HG03432 (cell line): Measurements from ENCODE around the gene MAP1B.

Experiments
- ATAC-seq: cut with Tn5 transposase; IDR thresholded peaks from one replicate; pipeline ENCODE4 v1.9.1; 2021; ENCODE audit warnings: mild to moderate bottlenecking, moderate library complexity; ENCODE audit not compliant: unreplicated experiment

MAP1B gene

DNA sequence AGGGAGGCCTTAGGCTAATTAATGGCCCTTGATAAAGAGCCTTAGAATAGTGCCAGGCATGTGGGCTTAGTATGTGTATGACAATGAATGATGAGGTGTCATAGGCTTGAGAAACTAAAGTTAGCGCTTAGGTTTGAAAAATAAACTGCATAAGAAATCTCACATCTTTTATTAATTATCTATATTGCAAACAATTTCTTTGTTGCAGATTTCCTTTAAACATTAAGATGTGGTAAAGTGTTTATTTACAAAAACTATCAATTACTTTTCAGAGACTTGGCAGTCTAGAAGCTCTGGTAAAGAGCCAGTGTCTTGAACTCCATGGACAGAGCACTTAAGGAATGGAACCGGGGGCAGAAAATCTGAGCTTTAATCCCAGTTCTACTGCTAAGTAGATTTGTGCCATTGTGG is 23.1 kb downstream of the MAP1B start:
- no peak for ATAC-seq

DNA sequence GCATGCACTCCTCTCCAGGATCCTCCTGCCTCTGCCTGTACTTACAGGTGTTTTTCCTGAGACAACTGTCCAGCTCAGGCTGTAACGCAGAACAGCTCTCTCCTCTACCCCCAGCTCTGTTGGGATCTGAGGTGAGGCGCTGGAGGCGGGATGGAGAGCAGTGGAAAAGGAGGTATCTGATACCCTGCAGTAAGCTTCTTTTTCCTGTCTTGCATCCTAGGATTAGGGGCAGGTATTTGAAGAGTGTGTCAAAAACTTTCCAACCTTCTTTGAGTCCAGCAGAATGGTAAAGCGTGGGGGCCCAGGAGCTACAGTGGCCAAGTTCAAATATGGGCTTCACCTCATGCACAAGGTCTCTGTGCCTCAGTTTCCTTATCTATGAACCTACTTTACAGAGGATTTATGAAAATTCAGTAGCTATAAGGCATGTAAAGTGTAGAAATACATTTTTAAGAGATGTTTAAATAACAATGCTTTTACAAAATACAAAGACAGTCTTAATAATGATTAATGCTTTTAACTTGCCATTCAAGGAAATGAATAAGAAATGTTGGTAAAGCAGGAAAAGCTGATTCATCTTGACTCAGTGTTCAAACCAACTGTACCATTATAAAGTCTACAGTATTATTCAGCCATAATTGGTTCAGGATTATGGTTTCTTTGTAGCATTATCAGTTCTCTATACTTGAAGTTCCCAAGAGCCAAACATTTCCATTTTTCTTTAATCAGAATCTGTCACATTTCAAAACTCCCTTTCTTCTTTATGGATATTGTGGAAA is 26.1 kb downstream of the MAP1B start:
- ATAC-seq, result no peak

DNA sequence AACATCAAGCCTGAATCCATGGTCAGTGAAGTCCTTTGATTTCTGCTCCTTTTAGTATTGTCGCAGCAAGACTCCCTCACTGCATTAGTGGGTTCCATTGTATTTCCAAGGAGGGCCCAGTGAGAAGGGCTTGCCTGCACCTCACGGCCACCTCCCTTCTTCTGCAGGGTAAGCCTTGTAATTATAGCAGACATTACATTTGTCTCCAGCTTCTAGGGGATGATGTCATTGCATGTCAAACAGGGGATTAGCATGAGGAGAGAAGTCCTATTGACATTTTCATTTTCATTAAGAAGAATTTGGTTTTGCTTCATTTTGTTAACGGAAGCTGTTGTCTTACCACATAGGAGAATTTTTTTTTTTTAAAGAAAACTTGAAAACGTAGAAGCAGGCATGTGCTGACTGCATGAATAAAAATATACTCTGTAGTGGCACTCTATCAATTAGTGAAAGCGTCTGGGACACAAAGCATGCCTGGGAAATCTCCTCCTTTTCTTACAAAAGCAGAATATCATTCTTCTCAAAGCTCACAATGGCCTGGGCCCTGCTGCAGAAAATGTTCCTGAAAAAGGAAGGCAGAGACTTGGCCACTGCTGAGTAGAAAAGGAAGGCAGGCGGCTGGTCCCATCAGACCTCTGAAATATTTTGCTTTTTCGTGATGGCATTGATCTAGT is 27.1 kb downstream of the MAP1B start:
- ATAC-seq, result no peak

DNA sequence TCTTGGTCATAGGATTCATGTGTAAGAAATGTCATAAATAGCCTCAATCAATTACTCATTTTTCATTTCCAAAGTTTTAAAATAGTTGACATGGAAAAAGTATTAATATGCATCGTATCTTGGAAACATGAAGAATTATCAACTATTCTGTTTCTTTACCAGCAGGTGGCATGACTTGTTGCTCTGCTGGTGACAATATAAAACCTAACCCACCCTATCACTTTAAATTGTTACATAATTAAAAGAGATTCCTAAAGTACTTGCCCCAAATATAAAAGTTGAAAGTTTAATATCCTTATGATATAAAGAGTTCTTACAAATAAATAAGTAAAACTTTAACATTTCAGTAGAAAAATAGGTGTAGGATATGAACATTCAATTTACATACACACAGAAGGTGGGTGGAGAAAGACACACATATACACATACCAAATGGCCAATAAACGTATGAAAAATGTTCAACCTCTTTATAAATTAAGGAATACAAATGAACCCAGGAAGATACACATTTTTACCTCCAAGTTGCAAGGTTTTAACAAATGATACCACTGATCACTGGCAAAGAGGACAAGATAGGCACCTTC is 30.6 kb downstream of the MAP1B start:
- no peak for ATAC-seq

DNA sequence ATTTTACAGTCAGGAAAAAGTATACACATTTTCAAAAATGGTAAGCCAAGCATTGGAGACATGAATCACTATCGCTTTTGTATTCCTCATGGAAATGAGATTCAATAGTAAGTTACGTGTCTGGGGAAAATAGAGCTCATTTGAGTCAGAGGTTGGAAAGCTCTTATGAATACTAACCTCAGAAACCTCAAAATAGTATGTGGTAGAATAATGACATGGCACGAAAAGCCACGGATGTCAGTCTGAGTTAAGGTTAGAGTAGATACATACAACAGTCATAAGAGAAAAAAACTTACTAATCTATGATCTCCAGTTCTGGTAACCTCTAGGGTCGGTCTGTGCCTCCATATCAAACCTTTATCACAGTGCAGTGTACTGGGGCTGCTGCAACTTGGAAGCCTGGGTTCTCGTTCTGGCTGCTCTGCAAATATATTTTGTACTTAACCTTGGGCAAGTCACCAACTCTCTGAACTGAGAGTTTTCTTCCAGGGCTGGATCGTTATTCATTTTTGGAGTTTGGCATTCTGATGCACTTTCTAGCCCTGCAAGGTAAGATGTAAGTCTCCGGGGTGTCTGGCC is 31.8 kb downstream of the MAP1B start:
- ATAC-seq, result peak; percentile 61

DNA sequence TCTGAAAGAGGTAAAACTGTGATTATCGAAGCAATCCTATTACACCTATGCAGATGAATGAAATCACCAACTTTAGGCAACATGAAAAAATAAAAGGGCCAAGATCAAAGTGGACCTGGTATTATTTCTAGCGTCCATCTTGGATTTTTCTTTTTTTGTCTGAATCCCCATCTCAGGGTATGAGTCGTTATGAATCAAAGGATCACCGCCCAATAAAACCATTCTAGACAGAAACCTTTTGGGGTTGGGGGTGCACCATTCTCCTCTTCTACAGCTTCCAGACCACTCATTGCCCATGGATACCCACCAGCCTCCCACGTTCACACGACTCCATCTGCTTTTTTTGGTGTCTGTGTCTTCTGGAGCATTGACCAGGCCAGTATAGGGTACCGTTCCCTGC is 33.4 kb downstream of the MAP1B start:
- no peak for ATAC-seq

DNA sequence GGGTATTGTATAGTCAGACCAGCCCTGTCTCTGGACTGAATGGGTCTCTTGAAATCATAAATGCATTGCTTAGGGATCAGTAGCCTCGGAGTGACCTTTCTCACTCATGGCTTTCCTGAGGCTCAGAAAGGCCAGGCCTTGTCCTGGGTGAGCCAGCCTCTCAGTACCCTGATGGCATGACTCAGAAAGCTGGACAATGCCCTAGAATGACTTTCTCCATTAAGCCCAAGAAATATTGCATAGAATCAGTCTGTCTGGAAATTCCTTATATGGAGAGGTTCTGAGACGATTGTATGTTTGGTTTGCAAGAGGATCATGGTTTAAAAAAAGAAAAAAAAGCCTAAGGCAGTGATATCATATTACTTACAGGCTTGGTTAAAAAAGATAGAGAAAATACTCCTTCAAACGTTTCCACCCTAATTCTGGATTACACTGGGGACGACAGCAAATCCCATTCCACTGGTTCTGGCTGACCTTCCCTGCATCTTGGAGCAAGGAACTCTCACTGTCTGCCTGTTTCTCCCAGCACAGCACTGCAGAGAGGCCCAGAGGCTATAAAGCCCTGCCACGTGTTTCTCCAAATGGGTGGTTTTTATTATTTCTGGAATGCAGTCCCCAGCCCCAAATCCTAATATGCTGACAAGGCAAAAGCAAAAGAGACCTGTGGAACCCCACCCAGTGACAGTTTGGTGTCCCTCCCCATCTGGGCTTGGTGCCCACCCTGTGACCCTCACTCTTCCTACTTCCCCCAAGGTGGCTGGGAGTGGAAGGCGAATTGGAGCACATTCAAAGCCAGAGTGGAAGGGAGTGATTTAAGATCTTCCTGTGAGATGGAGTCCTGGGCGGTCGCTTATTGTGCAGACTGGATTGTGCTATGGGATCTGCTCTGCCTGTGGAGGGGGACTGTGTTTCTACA is 34.4 kb downstream of the MAP1B start:
- ATAC-seq, result no peak

DNA sequence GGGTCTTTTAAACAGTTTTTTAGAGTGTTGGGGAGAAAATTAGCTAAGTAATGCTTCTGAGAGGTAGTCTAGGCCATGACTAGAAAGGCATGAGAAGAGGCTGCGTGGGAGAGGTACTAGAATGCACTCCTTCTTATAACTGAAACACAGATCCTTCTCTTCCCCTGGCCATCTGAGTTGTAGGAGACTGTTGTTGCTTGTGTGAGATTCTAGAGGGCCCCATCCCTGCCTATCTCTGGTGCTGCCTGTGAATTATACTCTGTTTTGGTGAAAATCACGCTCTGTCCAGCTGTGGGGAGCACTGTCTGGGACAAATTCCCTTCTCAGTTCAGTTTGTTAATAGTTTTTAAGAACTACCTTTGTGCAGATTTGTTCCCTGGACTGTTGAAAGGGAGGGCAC is 37.5 kb downstream of the MAP1B start:
- ATAC-seq, result no peak

DNA sequence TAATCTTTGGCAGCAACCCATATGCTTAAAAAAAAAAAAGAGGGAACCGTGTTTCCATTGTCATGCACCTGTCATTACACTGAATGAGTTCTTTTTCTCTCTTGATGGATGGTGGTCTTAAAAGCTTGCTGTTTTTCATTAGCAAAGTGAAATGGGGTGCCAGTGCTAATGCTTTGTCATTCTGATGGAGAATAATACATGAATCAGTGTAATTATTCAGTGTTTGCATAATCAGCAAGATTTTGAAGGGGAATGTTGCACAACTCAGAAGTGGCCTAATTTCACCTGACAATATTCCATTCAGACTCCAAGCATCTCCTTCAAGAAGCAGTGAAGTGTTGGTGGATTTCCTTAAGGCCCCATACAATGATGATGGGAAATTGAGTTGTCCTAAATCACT is 38.1 kb downstream of the MAP1B start:
- ATAC-seq, result no peak

DNA sequence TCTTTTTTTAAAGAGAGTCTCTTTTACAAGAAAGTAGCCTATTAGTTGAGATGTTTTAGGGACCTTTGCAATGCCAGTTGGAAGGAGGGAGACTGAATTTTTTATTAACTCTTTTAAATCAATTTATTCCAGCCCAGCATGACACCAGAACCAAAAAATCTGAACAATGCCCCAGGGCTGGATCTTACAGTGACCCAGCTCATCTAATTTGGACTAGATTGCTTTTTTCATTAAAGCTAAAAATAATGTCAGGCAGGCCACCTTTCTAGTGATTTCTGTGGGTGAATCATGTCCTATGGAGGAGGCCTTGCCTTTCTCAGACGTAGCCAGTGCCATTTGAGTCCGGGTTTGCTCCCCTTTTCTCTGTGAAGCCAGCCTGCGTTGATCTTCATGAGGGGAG is 38.8 kb downstream of the MAP1B start:
- ATAC-seq, result no peak

DNA sequence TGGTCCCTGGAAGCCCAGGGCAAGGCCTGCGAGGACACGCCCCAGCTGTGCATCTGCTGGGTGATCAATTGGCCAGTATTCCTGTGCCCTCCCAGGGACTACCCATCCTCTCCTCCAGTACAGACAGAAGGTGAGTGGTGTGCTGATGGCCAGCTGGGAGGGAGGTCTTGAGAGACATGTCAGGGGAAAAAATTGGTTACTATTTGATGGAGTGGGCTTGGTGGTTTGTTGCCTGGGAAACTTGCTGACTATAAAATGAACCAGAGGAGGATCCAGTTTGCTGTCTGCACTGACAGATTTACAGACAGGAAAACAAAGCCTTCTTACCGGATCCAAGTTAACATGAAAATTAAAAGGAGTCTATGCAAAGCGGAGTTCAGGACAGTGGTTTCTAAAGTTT is 40.3 kb downstream of the MAP1B start:
- no peak for ATAC-seq

DNA sequence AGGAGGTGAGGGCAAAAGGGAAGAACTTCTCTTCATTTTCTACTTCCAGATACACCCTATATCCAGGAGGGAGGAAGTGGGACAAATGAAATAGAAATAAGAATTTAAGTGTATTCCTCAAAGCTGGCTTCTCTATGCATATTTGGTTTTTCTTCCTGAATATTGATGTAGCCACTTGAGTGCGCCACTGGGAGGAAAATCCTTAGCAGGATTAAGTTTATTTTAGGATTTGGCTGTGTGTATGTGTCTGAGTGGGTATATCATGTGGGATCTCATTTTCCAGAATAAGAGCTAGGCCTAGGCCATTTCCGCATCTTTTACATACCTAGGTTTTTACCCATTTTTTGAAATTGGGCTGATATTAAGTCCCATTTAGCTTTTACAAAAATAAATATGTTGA is 42.5 kb downstream of the MAP1B start:
- no peak for ATAC-seq

DNA sequence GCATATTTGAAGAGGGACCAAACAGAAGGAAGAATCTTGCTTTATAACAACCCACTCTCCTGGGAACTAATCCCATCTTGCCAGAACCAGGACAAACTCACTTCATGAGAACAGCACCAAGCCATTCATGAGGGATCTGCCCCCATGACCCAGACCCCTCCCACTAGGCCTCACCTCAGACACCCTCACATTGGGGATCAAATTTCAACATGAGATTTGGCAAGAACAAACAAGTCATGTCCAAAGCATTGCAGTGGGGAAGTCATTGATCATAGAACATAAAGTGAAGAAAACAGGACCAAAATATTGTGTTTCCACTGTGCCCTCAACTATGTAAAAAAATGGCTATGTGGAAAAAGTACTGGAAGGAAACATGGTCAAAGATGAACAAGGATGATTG is 43.9 kb downstream of the MAP1B start:
- ATAC-seq, result no peak

DNA sequence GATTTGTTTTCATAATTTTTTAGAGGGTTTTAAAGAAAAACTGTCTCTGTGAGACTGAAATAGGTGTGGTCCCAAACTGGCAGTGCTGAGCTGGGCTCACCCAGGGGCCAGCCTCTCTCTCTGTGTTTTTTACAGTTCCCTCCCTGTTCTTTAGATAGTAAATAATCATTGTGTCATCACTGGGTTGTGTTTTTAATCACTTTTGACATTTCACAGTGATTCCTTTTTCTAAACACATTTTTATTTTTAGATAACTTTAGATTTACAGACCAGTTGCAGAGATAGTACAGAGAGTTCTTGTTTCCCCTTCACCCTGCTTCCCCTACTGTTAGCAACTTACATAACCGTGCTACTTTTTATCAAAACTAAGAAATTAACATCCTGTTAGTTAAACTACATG is 44.4 kb downstream of the MAP1B start:
- ATAC-seq, result no peak

DNA sequence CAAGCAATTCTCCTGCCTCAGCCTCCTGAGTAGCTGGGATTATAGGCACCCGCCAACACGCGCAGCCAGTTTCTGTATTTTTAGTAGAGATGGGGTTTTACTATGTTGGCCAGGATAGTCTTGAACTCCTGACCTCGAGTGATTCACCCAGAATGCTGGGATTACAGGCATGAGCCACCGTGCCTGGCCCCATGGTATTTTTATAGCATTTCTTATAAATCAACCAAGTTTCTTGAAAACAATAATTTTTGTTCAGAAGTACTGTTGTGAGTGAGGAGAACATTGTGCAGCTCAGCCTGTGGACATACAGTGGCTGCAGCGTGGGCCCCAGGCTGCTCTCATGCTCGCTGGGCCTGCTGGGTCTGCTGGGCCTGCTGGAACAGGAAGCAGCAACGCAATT is 45.3 kb downstream of the MAP1B start:
- no peak for ATAC-seq

DNA sequence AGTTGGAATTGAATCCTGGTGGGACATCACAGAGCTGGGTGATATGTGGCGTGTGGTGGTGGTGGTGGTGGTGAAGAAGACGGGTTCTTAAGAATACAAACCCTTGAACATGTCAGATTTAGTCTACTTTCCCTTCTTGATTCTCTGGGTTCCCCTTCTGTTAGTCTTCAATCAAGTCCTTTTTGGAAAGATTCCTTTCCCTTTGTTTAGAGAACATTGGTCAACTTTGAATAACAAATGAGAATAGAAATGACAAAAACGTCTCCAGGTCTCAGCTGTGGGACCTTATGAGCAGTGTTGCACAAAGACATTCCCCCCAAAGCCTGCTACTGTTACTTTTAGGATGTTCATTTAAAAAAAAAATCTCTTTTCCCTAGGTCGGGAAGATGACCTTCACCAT is 46.3 kb downstream of the MAP1B start:
- no peak for ATAC-seq

DNA sequence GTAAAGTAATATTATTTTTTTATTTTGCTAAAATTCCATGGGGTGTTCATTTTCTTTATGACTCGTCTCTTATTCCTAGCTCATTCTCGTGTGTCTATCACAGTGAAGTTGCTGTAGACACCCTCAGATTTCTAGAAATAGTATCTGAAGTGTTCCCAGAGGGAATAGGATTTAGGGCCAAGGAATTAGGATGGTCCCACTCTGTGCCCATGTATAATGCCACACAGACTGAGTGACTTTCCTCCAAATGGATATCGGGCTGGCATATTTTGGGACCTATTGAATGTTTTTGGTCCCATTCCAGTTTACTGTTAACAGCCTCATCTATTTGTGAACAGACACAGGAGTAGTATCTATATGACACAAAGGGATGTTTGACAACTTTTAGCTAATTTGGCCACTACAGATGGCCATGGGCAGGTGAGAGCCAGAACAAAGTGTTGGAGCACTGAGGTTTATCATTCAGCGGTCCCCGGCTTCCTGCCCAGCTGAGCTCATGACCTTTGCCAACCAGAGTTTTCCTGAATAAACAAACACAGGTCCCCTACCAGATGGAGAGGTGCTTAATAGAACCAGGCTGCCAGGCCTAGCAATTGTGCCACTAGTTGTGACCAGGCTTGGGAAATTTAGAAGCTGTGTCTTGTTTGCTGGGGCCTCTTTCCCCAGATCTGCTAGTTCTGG is 46.9 kb downstream of the MAP1B start:
- no peak for ATAC-seq

DNA sequence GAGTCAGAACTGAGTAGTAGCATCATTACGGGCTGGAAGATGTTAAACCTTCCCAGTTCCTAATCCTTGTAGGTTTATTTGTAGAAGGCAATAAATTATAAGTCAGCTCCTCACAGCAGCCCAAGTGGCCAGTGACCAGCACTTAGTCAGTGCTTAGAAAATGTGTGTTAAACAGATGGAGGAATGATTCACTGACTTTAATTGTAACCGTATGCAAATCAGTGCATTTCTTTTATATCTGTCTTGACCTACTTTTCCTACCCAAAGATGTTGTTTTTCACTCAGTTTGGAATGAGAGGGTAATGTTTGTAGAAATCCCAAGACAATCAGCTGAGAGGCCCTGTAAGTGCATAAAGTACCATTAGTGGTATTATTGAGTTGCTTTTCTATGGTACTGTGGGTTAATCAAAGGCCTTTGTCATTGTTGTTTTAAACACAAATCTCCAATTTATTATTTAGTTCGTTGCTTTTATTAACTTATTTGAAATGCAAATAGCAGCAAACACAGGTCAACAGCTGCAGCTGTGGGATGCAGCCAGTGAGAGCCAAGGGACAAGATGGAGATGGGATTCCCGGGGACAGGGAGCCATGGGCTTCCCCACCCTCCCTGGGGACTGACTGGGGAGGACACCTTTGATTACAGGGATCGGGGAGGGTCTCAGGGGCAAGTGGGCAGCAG is 49.8 kb downstream of the MAP1B start:
- ATAC-seq, result no peak

DNA sequence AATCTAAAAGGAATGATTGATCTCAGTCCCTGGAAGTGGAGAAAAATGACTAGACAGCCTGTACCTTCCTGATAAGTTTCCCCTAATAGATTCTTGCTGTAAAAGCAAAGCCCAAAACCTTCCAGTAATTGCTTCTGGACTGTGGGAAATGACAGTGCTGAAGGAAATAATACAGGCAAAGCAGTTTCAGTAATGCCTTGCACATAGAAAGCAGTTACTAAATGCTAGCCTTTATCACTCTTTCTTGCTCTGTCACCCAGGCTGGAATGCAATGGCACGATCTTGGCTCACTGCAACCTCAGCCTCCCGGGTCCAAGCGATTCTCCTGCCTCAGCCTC is 50.3 kb downstream of the MAP1B start:
- ATAC-seq, result no peak

DNA sequence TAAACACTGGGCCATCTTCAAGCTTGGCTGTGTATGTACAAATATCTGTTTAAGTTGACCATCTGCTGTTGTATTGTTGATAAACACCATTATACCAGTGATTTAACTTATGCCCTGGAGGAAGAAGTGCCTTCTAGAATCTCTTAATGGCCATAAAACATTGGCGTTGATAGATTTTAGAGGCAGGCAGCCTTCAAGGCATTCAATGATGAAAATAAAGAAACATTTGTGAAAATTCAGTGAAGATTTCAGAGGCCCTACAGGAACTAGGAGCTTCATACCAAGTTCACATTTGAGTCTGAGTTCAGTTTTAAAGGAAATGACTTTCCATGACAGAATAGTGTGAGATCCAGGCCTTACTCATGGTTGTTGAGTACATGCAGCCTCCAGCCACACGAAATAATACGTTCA is 52.2 kb downstream of the MAP1B start:
- ATAC-seq, result no peak
